ENCODE results near the gene TRDN. TPM values are rescaled to one million over a fixed set of nuclear protein-coding genes. Genes with fewer than 3 reads are reported as not detected.
"Not testable (repeated sequence)": the region's sequence is repeated elsewhere in the genome, so short reads cannot be mapped to it uniquely, and the experiment has no call there.

TRDN gene
- total RNA-seq, 1 donor from 2014 or later, result not detected

- TF ChIP-seq CTCF (IDR thresholded peaks at IDR 0.05; ENCODE audit: insufficient read depth, low read length, severe bottlenecking), result no peak
- FAIRE-seq (no peak), DNase-seq (ENCODE audit: low read depth) (no peak)
- H3K4me3 ChIP-seq (ENCODE audit: low read depth, low read length), result no peak overlapping the region
- H3K36me3 ChIP-seq (ENCODE audit: control insufficient read depth, insufficient read depth, low read length), result no peaks in the 10 kb centered on the region
- H3K27me3 ChIP-seq (ENCODE audit: control insufficient read depth, insufficient read depth, low read length), result no peaks in the 10 kb centered on the region
Measured at GRCh38 chr6:123570813-123571684, 65.7 kb downstream of the TRDN start.

GRCh38 chr6:123569575-123569974, 67.2 kb downstream of the TRDN start:
- TF ChIP-seq CTCF (IDR thresholded peaks at IDR 0.05; ENCODE audit: insufficient read depth, low read length, severe bottlenecking), result no peak
- no peak for FAIRE-seq
- Histone ChIP-seq H3K4me3 (ENCODE audit: low read depth, low read length) (no peak overlapping the region), H3K36me3 (ENCODE audit: control insufficient read depth, insufficient read depth, low read length) (no peaks in the 10 kb centered on the region), H3K27me3 (ENCODE audit: control insufficient read depth, insufficient read depth, low read length) (no peaks in the 10 kb centered on the region)
- DNase-seq (ENCODE audit: low read depth), result no peak

GRCh38 chr6:123565529-123565928, 71.2 kb downstream of the TRDN start:
- no peak overlapping the region for H3K4me3 ChIP-seq (ENCODE audit: low read depth, low read length)
- no peaks in the 10 kb centered on the region for H3K27me3 ChIP-seq (ENCODE audit: control insufficient read depth, insufficient read depth, low read length)
- DNase-seq (ENCODE audit: low read depth) (no peak), FAIRE-seq (no peak)
- TF ChIP-seq CTCF (IDR thresholded peaks at IDR 0.05; ENCODE audit: insufficient read depth, low read length, severe bottlenecking), result no peak
- H3K36me3 ChIP-seq (ENCODE audit: control insufficient read depth, insufficient read depth, low read length), result no peaks in the 10 kb centered on the region

GRCh38 chr6:123564361-123564760, 72.4 kb downstream of the TRDN start:
- Histone ChIP-seq H3K27me3 (ENCODE audit: control insufficient read depth, insufficient read depth, low read length) (no peaks in the 10 kb centered on the region), H3K36me3 (ENCODE audit: control insufficient read depth, insufficient read depth, low read length) (no peaks in the 10 kb centered on the region), H3K4me3 (ENCODE audit: low read depth, low read length) (no peak overlapping the region)
- no peak for TF ChIP-seq CTCF (IDR thresholded peaks at IDR 0.05; ENCODE audit: insufficient read depth, low read length, severe bottlenecking)
- DNase-seq (ENCODE audit: low read depth), result no peak
- FAIRE-seq, result no peak

GRCh38 chr6:123562677-123563076, 74.1 kb downstream of the TRDN start:
- Histone ChIP-seq H3K36me3 (ENCODE audit: control insufficient read depth, insufficient read depth, low read length) (no peaks in the 10 kb centered on the region), H3K27me3 (ENCODE audit: control insufficient read depth, insufficient read depth, low read length) (no peaks in the 10 kb centered on the region), H3K4me3 (ENCODE audit: low read depth, low read length) (no peak overlapping the region)
- no peak for DNase-seq (ENCODE audit: low read depth)
- FAIRE-seq, result no peak
- TF ChIP-seq CTCF (IDR thresholded peaks at IDR 0.05; ENCODE audit: insufficient read depth, low read length, severe bottlenecking), result no peak

- H3K27me3 ChIP-seq (ENCODE audit: control insufficient read depth, insufficient read depth, low read length), result no peaks in the 10 kb centered on the region
- DNase-seq (ENCODE audit: low read depth) (no peak), FAIRE-seq (no peak)
- TF ChIP-seq CTCF (IDR thresholded peaks at IDR 0.05; ENCODE audit: insufficient read depth, low read length, severe bottlenecking), result no peak
- no peak overlapping the region for H3K4me3 ChIP-seq (ENCODE audit: low read depth, low read length)
- H3K36me3 ChIP-seq (ENCODE audit: control insufficient read depth, insufficient read depth, low read length), result no peaks in the 10 kb centered on the region
Measured at GRCh38 chr6:123562264-123562663, 74.5 kb downstream of the TRDN start.

GRCh38 chr6:123559816-123560215, 76.9 kb downstream of the TRDN start:
- not testable (repeated sequence) for FAIRE-seq; H3K36me3 ChIP-seq (ENCODE audit: control insufficient read depth, insufficient read depth, low read length); DNase-seq (ENCODE audit: low read depth); H3K4me3 ChIP-seq (ENCODE audit: low read depth, low read length); H3K27me3 ChIP-seq (ENCODE audit: control insufficient read depth, insufficient read depth, low read length)

GRCh38 chr6:123557474-123557873, 79.3 kb downstream of the TRDN start:
- not testable (repeated sequence) for H3K36me3 ChIP-seq (ENCODE audit: control insufficient read depth, insufficient read depth, low read length); FAIRE-seq; DNase-seq (ENCODE audit: low read depth); H3K4me3 ChIP-seq (ENCODE audit: low read depth, low read length); H3K27me3 ChIP-seq (ENCODE audit: control insufficient read depth, insufficient read depth, low read length)
